ENCODE measurements around the gene SYTL1. TPM values are rescaled to one million over a fixed set of nuclear protein-coding genes. Genes with fewer than 3 reads are reported as not detected.

Gene SYTL1
- total RNA-seq, 1 experiment from 2014 or later = not detected

- no peaks in the 10 kb centered on the region for H3K27me3 ChIP-seq
- H3K9me3 ChIP-seq = no peaks in the 10 kb centered on the region
- no peak overlapping the region for H3K4me3 ChIP-seq
- no peak for DNase-seq
- peaks cover 29% of the 10 kb centered on the region for H3K36me3 ChIP-seq
Observed at GRCh38 chr1:27336756-27337155, 5.1 kb upstream of the SYTL1 start.

- H3K4me3 ChIP-seq = no peak overlapping the region
- H3K36me3 ChIP-seq = peaks cover 12% of the 10 kb centered on the region
- H3K27me3 ChIP-seq = no peaks in the 10 kb centered on the region
- H3K9me3 ChIP-seq = no peaks in the 10 kb centered on the region
- no peak for DNase-seq
Observed at GRCh38 chr1:27338751-27339150, 3.1 kb upstream of the SYTL1 start.

- H3K9me3 ChIP-seq = no peaks in the 10 kb centered on the region
- DNase-seq = no peak
- no peak overlapping the region for H3K4me3 ChIP-seq
Observed at GRCh38 chr1:27339213-27339612, 2.6 kb upstream of the SYTL1 start.

GRCh38 chr1:27342391-27342777 is 562 bp downstream of the SYTL1 start:
- H3K36me3 ChIP-seq = no peaks in the 10 kb centered on the region
- no peak overlapping the region for H3K4me3 ChIP-seq
- no peaks in the 10 kb centered on the region for H3K27me3 ChIP-seq
- H3K9me3 ChIP-seq = no peaks in the 10 kb centered on the region
- DNase-seq = no peak

More at GRCh38 chr1:27339213-27339612, 2.6 kb upstream of the SYTL1 start:
- Histone ChIP-seq H3K27me3 (no peaks in the 10 kb centered on the region), H3K36me3 (peaks cover 8% of the 10 kb centered on the region)

- H3K36me3 ChIP-seq = no peaks in the 10 kb centered on the region
- DNase-seq = no peak
- no peaks in the 10 kb centered on the region for H3K9me3 ChIP-seq
- no peaks in the 10 kb centered on the region for H3K27me3 ChIP-seq
- H3K4me3 ChIP-seq = no peak overlapping the region
Observed at GRCh38 chr1:27342778-27343638, 1.2 kb downstream of the SYTL1 start.

- Histone ChIP-seq H3K27me3 (no peaks in the 10 kb centered on the region), H3K36me3 (no peaks in the 10 kb centered on the region), H3K4me3 (no peak overlapping the region), H3K9me3 (no peaks in the 10 kb centered on the region)
- no peak for DNase-seq
Observed at GRCh38 chr1:27343639-27344025, 1.8 kb downstream of the SYTL1 start.

- DNase-seq = no peak
- Histone ChIP-seq H3K36me3 (no peaks in the 10 kb centered on the region), H3K4me3 (no peak overlapping the region), H3K27me3 (no peaks in the 10 kb centered on the region), H3K9me3 (no peaks in the 10 kb centered on the region)
Observed at GRCh38 chr1:27345272-27345671, 3.5 kb downstream of the SYTL1 start.

GRCh38 chr1:27346357-27346756 is 4.5 kb downstream of the SYTL1 start:
- DNase-seq = no peak
- H3K9me3 ChIP-seq = no peaks in the 10 kb centered on the region
- H3K36me3 ChIP-seq = no peaks in the 10 kb centered on the region
- H3K27me3 ChIP-seq = no peaks in the 10 kb centered on the region
- H3K4me3 ChIP-seq = no peak overlapping the region

- Histone ChIP-seq H3K9me3 (no peaks in the 10 kb centered on the region), H3K27me3 (no peaks in the 10 kb centered on the region), H3K36me3 (no peaks in the 10 kb centered on the region), H3K4me3 (no peak overlapping the region)
- no peak for DNase-seq
Observed at GRCh38 chr1:27346991-27347624, 5.3 kb downstream of the SYTL1 start.

- Histone ChIP-seq H3K9me3 (no peaks in the 10 kb centered on the region), H3K36me3 (no peaks in the 10 kb centered on the region), H3K27me3 (no peaks in the 10 kb centered on the region), H3K4me3 (no peak overlapping the region)
- no peak for DNase-seq
Observed at GRCh38 chr1:27348861-27349783, 7.3 kb downstream of the SYTL1 start.

- no peaks in the 10 kb centered on the region for H3K27me3 ChIP-seq
- H3K9me3 ChIP-seq = no peaks in the 10 kb centered on the region
- no peaks in the 10 kb centered on the region for H3K36me3 ChIP-seq
- H3K4me3 ChIP-seq = no peak overlapping the region
- no peak for DNase-seq
Observed at GRCh38 chr1:27349784-27350662, 8.2 kb downstream of the SYTL1 start.

GRCh38 chr1:27350663-27351540 is 9.1 kb downstream of the SYTL1 start:
- DNase-seq = no peak
- Histone ChIP-seq H3K36me3 (no peaks in the 10 kb centered on the region; the same call in 1 of the 2 replicates), H3K9me3 (no peaks in the 10 kb centered on the region), H3K27me3 (no peaks in the 10 kb centered on the region), H3K4me3 (no peak overlapping the region)

- Histone ChIP-seq H3K9me3 (no peaks in the 10 kb centered on the region), H3K27me3 (no peaks in the 10 kb centered on the region), H3K4me3 (no peak overlapping the region), H3K36me3 (peaks cover 3% of the 10 kb centered on the region; the same call in 1 of the 2 replicates)
- DNase-seq = no peak
Observed at GRCh38 chr1:27351541-27352107, 9.8 kb downstream of the SYTL1 start.

GRCh38 chr1:27353166-27353565 is 11.3 kb downstream of the SYTL1 start:
- H3K36me3 ChIP-seq = peaks cover 14% of the 10 kb centered on the region
- H3K4me3 ChIP-seq = no peak overlapping the region
- no peaks in the 10 kb centered on the region for H3K9me3 ChIP-seq
- no peak for DNase-seq
- H3K27me3 ChIP-seq = no peaks in the 10 kb centered on the region

GRCh38 chr1:27353629-27354028 is 11.8 kb downstream of the SYTL1 start:
- DNase-seq = no peak
- Histone ChIP-seq H3K27me3 (no peaks in the 10 kb centered on the region), H3K36me3 (peaks cover 14% of the 10 kb centered on the region), H3K9me3 (no peaks in the 10 kb centered on the region), H3K4me3 (no peak overlapping the region)

All from MG63 (cell line).